Measurements from ENCODE around the gene TLE4.

- no peak for TF ChIP-seq CTCF (IDR thresholded peaks at IDR 0.05)
- no peak for TF ChIP-seq POLR2A (IDR thresholded peaks at IDR 0.05)
These were observed 1.1 kb upstream of the TLE4 start for GRCh38 chr9:79570448-79571308.

Measured in prostate gland (tissue), 2 donors.